GM08714 (cell line): ENCODE data around the gene NEMF.
"Not testable (repeated sequence)": the region's sequence is repeated elsewhere in the genome, so short reads cannot be mapped to it uniquely, and the experiment has no call there.

Experiments
- H3K4me3 ChIP-seq: fragments of 200-500 bp; sonication (Bioruptor generic); 2 replicates; pipeline ENCODE4 v1.5.1; 2014; ENCODE audit warnings: mild to moderate bottlenecking, low read length, inconsistent platforms
- ZNF274 ChIP-seq: IDR thresholded peaks from 2 replicates; pipeline ENCODE4 v1.6.1; 2012; ENCODE audit warnings: mild to moderate bottlenecking, low read depth, low read length

Gene NEMF

GRCh38 chr14:49888293-49888692 is 35.7 kb upstream of the NEMF start:
- H3K4me3 ChIP-seq, result no peak overlapping the region
- TF ChIP-seq ZNF274, result no peak

GRCh38 chr14:49886523-49886922 is 33.9 kb upstream of the NEMF start:
- H3K4me3 ChIP-seq, result no peak overlapping the region
- TF ChIP-seq ZNF274, result no peak

- H3K4me3 ChIP-seq, result no peak overlapping the region
- no peak for TF ChIP-seq ZNF274
Measured at GRCh38 chr14:49882826-49883694, 30.5 kb upstream of the NEMF start.

GRCh38 chr14:49881350-49882001 is 28.9 kb upstream of the NEMF start:
- no peak for TF ChIP-seq ZNF274
- no peak overlapping the region for H3K4me3 ChIP-seq

- no peak for TF ChIP-seq ZNF274
- H3K4me3 ChIP-seq, result no peak overlapping the region
Measured at GRCh38 chr14:49880267-49881064, 27.9 kb upstream of the NEMF start.

- H3K4me3 ChIP-seq, result no peak overlapping the region
Measured at GRCh38 chr14:49879646-49880204, 27.1 kb upstream of the NEMF start.

GRCh38 chr14:49876563-49877127 is 24.1 kb upstream of the NEMF start:
- no peak for TF ChIP-seq ZNF274
- no peak overlapping the region for H3K4me3 ChIP-seq

More at GRCh38 chr14:49879646-49880204, 27.1 kb upstream of the NEMF start:
- TF ChIP-seq ZNF274, result no peak

- TF ChIP-seq ZNF274, result no peak
- H3K4me3 ChIP-seq, result no peak overlapping the region
Measured at GRCh38 chr14:49875640-49876198, 23.1 kb upstream of the NEMF start.

- not testable (repeated sequence) for H3K4me3 ChIP-seq
Measured at GRCh38 chr14:49873548-49873947, 21.0 kb upstream of the NEMF start.

GRCh38 chr14:49870908-49871307 is 18.3 kb upstream of the NEMF start:
- no peak for TF ChIP-seq ZNF274
- H3K4me3 ChIP-seq, result no peak overlapping the region

GRCh38 chr14:49868720-49869114 is 16.1 kb upstream of the NEMF start:
- no peak for TF ChIP-seq ZNF274
- peak overlapping the region; percentile 51 for H3K4me3 ChIP-seq

GRCh38 chr14:49867831-49868719 is 15.5 kb upstream of the NEMF start:
- TF ChIP-seq ZNF274, result no peak
- H3K4me3 ChIP-seq, result peak overlapping the region; percentile 63

GRCh38 chr14:49865431-49865859 is 12.9 kb upstream of the NEMF start:
- no peak overlapping the region for H3K4me3 ChIP-seq

More at GRCh38 chr14:49865431-49865859, 12.9 kb upstream of the NEMF start:
- TF ChIP-seq ZNF274, result no peak
